GM18870 (cell line): ENCODE data around the gene NAT10.

Experiments used
- ATAC-seq: cut with Tn5 transposase; IDR thresholded peaks from one replicate; pipeline ENCODE4 v1.9.1; 2021; ENCODE audit warnings: moderate library complexity; ENCODE audit not compliant: unreplicated experiment

The NAT10 gene

DNA sequence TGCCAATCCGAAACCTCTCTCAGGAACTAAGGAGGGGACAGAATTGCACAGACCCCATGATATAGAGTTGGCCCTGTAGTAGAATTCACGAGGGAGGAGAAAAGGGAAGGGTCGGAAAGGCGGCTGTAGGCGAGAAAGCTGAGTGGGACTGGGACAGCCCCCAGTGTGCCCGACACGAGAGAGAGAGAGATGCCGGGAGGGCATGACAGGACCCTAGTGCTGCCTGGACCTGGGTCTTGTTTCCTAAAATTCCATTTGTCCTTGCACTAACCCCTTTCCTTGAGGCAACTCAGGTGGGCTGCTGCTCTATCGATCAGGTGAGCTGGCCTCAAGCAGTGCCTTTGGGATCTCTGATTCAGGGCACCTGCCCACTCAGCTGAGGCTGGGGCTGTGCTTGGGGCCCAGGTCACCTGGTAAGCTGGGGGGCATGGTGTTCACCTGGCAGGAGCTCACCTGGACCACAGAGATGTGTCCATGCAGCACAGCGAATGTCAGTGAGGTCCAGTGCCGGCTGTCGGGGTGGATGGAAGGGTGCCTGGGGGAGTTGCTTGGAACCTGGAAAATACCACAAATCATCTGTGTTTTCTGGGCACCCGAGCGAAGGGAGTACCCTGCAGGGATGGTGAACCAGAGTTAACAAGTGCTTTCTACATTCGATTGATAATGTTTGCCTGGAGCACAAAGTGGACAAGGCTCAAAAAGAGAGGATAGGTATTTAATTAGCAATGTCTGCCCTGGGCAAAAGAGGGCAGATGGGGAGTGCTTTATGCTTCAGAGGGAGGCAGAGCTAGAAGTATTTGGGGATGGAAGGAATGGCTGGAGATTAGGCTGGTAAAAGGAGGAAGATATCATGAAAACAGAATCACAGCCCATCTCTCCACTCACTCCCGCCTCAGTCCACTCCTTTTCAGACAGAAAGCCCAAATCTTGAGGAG lies 61.6 kb downstream of the NAT10 start:
- ATAC-seq, result no peak

DNA sequence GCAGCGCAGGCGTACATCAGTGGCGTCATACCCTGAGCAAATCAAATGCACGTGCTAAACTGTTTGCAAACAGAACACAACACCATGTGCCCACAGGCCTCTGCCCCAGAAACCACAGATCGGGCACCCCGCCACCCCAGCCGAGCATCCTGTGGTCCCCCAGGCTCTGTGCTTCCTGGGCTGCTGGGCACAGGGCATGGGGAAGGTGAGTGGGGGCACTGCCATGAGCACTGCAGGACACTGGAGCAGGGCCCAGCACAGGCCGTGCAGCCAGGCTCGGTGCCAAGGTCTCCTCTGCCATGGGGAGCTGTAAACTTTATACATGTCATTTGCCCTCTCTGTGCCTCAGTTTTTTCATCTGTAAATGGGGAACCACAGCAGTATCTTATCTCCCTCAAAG lies 62.5 kb downstream of the NAT10 start:
- no peak for ATAC-seq

DNA sequence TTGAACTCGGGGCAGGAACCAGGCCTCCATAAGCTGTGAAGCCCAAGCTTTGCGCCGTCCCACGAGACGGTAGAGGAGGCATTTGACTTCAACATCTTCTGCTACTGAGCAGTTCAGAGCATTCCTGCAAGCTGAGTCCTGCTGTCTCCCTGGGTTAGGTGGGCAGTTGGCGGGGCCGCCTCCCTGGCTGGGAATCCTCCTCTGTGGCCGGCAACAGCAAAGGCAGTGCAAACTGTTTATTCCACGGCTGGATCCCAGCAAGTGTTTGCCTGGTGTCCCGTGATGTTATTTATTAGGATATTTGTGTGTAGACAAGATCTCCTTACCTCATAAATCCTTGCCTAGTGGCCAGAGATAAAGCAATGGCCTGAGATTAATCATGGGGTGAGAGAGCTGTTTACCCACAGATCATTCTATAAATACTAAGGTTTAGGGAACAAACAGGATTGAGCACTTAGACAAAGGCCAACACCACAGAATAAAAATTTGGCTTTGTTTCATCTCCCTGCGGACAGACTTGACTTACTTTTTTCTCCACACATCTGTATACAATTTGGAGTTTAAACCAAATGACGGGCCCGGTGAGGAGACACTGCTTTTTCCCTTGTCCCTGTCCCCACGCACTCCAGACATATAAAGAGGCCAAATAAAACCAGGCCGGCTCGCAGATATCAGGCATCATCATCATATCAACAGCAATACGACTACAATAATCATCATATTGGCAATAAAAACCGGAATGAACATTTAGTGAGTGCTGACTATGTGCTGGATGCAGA lies 63.4 kb downstream of the NAT10 start:
- no peak for ATAC-seq

DNA sequence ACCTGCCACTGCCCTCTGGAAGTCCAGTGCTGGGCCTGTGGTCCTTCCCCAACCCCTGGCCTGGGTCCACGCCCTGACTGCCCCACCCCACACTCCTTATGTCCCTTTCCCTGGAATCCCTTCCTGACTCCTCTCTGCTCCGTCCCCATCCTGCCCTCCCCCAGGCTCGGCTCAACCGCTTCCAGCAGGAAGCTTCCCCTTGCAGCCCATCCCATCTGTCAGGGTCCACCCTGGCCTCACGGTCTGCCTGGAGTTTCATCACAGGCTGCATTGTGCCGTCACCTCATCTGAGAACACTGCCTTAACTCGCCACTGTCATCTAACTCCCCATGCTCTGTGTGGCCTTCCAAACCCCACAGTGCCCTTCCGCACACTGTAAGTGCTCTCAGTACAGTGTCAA lies 64.3 kb downstream of the NAT10 start:
- ATAC-seq, result no peak

DNA sequence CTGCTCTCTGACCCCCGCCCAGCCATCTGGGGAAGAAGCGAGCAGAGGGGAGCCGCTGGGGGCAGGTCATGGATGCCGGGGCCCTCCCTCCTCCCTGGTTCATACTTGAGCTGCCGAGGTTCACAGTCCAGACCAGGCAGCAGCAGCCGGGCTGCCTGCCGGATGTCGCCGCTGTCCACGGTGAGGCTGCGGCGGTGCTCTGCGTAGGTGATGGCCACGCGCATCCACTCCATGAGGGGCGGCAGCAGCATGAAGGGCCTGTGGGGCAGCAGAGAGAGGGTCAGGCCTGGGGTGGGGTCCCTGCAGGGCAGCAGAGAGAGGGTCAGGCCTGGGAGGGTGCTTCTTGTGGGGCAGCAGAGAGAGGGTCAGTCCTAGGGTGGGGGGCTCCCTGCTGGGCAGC lies 67.6 kb downstream of the NAT10 start:
- ATAC-seq, result no peak

DNA sequence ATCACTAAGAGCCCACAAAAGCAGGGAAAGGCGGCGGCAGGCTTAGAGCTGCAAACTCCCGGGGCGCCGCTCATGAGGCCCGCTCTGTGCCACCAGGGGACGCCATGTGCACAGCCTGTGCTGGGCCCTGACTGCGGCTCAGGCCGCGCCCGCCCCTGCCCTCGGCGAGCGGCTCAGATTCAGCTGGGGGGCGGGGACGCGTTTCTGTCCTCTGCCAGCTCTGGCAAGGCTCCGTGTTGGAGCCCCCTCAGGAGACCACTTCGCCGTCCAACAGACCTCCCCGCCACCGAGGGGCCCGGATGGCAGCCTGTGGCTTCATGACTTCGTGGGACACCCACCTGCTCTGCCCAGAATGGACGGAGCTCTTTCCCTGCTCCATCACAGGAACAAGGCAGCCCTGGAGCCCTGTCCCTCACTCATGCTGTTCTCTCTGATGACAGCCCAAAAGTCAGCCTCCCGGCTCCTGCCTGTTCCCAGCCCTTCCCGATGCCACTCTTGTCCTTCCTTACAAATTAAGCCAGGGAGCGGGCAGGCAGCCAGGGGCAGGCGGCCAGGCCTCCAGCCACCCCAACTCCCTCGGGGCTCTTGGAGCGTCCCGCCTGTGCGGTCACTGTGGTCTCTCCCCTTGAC lies 69.1 kb downstream of the NAT10 start:
- no peak for ATAC-seq

DNA sequence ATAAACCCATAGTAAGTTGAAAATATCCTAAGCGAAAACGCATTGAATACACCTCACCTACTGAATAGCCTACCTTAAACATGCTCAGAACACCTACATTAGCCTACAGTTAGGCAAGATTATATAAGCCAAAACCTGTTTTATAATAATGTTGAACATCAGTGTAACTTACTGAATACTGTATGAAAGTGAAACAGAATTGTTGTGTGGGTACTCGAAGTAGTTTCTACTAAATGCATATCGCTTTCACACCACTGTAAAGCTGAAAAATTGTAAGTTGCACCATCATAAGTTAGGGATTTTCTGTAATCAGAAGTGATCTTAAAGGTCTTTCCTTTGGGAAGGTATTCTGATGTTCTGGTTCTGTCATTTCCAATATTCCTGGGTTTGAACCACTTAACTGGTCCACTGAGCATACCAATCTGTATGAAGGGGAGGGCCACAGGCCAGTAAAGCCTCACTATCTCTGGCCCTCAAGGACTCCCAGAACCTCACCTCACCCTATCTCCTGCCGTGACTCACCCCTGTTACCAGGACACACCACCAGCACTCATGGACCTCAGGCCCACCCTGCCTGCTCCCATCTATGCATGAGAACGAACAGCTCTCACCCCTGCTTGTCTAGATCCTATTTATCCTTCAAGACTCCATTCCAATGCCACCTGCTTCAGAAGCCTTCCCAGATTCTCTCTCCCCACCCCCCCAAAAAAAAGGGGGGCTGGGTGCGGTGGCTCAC lies 70.0 kb downstream of the NAT10 start:
- no peak for ATAC-seq

DNA sequence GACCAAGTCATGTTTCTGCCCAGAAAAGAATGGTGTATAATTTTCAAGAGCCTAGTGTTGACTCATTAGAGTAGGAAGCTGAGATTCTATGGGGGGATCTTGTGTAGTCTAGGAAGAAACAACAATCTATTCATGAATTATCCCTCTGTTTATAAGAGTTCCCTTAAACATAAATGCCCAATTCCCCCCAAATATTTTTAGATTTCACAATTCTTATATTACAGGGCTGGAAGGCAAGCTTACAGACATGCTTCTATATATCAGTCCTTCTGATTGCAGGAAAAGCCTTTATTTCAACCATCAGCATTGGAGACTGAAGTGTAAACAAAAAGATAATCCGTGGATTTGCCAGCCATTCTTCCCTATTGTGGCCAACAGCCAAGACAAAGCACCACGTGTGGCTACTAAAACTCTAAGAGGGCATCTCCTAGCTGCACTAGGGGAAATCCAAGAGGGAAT lies 71.4 kb downstream of the NAT10 start:
- ATAC-seq, result no peak

DNA sequence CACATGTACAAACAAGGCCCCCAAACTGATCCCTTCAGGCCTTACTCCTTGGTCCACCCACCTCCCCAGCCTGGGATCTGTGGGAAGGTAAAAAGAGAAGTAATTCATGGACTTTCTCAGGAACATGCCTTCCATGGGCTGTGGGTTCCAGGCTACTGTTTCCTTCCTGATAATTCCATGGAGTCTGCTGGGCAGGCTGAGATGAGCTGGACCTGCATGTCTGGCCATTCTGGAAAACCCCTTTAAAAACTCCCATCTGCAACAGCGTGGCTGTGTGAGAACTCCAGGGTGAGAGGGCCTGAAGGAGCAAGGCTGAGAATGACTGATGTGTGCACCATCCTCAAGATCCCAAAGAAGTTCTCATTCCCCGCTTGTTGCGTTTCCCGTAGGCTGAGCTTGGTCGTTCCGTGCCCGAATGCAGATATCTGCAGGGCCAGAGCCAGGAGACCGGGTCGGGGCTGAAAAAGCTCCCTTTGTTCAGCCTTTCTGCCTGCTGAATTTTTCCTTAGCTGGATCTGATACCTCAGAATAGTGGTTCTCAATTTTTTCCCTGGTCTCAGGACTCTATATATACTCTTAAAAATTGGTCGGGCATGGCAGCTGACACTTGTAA lies 72.9 kb downstream of the NAT10 start:
- no peak for ATAC-seq

DNA sequence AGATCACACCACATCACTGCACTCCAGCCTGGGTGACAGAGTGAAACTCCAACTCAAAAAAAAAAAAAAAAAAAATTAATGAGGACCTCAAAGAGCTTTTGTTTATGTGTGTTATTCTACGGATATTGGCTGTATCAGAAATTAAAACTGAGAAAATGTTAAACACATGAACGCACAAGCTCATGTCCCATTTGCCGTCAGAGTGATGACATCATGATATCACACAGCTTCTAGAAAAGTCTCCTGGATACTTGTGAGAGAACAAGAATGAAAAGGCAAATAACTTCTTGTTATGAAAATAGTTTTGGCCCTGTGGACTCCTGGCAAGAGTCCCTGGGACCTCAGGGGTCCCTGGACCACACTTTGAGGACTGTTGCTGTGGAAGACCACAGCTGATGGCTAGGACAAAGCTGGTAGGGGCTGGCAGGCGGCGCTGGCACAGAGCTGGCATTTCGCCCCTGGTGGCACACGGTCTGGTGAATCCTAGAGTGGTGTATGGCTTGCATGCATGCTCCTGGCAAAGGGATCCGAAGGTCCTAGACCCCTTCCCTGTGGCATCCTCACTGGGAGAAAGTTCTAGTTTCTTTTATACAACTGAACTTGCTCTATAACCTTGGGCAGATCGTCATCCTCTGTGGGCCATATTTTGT lies 73.7 kb downstream of the NAT10 start:
- ATAC-seq, result no peak

DNA sequence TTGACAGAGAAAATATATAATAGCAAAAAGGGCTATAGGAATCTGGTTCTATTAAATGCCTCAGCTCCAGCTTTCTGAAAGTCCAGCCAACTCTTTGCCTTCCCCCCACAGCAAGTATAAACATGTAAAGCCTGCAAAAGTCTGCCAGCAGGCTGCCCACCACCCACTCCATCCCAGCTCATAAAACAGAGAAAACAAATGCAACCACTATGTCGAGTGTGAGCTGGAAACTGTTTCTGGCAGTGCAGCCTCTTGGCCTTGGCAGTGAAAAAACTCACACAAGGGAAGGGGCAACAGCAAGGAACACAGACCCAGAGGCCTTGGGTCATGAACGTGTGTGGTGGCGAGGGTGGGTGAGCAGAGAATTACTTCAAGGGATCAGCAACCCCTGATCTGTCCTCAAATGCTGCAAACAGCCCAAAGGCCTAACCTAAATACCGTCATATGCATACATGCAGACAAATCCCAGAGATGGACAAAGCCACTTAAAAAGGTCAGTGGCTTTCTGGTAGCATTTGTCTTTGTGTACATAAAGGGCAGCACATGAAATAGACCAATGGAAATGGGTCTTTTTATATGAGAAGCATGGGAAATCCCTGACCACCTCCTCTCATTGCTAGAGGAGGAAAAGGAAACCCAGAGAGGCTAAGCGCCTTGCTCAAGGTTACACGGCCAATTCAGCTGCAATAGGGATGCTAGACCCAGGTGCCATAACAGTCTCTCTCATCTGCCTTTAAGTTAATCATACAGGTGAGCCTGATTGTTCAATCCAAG lies 74.8 kb downstream of the NAT10 start:
- peak; percentile 41 for ATAC-seq

DNA sequence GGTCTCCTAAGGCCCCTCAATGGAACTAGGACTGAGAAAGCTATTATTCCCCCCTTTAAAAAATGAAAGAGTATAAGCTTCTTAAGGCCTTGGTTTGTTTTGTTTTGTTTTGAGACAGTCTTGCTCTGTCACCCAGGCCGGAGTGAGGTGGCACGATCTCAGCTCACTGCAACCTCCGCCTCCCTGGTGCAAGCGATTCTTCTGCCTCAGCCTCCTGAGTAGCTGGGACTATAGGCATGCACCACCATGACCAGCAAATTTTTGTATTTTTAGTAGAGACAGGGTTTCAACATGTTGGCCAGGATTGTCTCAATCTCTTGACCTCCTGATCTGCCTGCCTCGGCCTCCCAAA lies 75.4 kb downstream of the NAT10 start:
- ATAC-seq, result peak; percentile 14

DNA sequence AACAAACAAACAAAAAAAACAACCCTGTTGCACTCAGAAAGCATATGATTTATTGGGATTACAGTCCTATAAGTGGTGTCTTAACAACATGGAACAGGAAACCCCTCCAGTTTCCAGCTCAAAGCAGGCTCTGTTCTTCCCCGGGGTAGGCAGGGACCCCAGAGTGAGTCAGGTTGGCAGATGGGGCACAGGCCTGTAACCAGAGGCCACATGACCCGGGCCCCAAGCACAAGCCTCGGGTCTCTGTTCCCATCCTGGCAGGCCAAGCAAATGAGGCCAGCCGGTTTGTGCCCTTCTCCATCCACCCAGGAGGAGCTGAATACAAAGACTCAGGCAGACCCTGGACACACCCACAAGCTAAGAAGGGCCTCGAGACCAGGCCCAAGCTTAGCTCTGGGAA lies 75.8 kb downstream of the NAT10 start:
- no peak for ATAC-seq

DNA sequence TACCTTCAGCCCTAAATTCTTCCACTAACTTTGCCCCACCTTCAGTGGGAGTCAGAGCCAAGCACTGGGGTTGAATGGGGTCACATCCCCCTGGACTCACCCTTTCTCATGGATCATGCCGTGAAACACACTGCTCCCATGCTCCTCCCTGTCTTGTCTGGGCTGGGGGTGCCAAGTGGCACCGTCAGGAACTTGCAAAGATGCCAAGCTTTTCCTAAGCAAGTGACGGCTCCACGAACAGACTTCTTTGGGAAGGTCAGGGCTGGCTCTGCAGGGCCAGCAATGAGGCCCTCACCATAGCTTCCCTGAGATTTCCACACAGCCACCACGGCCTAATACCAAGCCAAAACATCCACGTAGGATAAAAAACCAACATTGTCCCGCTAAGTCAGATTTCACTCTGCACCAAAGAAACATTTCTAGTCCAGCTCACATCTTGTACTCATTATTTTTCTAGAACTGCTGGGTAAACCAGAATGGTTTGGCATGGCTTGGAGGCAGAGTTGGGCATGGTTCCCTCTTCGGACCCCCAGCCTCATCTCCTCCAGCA lies 76.5 kb downstream of the NAT10 start:
- no peak for ATAC-seq

DNA sequence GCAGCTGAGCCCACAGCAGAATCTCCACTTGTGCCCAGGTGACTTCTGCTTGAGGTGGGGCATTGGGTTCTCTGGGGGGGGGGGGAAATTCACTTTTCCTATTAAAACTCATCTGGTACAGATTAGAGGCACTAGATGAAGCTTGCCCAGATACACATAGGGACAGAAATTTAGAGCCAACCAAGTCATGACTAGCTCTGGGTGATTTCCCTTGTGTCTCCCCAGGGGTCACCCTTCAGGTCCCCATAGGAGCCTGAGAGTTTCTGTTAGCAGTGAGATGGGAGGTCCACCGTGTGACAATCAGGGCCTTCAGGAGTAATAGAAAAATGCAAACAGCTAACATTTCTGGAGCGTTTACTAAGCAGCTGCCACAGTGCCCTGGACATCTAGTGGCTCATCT lies 77.0 kb downstream of the NAT10 start:
- no peak for ATAC-seq

DNA sequence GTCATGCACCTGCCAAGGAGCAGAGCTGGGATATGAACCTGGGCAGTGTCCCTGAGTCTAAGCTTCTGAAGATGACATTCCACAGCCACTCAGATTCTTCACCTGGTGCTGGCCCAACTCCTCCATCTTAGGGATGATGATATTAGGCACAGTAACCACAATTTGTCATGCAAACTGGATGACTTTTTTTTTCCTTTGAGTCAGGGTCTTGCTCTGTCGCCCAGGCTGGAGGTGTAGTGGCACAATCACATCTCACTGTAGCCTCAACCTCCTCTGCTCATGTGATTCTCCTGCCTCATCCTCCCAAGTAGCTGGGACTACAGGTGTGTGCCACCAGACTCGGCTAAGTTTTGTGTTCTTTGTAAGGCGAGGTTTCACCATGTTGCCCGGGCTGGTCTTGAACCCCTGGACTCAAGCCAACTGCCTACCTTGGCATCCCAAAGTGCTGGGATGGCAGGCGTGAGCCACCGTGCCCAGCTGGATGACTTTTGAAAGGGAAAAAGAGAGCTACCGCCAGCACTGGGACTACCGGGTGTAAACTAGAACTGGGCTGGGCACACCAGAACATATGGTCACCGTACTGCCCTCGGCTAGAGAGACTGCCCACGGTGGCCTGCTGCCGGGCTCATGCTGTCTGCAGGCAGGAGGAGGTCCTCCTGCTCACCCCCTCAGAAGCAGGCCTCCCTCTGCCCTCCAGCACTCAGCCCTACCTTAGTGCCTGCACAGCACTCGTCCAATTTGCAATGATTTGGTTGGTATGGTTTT lies 77.7 kb downstream of the NAT10 start:
- ATAC-seq, result no peak

DNA sequence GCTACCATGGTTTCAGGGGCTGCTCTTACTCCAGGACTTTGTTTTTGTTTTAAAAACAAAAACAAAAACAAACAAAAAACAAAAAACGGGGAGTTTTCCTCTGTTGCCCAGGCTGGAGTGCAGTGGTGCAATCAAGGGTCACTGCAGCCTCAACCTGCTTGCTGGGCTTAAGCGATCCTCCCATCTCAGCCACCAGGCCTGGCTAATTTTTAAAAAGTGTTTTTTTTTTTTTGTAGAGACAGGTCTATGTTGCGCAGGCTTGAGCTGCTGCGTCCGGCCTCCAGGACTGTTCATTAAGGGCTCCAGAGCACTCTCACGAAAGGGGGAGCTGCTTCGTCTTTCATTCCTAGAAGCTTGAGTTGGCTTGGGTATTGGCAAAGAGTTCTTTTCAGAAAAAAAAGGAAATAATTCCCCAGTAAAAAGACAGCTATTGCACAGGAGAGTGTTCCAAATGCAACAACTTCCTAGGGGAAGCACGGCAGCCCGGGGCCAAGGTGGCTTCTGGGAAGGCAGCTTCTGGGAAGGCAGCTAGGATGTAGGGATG lies 78.5 kb downstream of the NAT10 start:
- no peak for ATAC-seq

DNA sequence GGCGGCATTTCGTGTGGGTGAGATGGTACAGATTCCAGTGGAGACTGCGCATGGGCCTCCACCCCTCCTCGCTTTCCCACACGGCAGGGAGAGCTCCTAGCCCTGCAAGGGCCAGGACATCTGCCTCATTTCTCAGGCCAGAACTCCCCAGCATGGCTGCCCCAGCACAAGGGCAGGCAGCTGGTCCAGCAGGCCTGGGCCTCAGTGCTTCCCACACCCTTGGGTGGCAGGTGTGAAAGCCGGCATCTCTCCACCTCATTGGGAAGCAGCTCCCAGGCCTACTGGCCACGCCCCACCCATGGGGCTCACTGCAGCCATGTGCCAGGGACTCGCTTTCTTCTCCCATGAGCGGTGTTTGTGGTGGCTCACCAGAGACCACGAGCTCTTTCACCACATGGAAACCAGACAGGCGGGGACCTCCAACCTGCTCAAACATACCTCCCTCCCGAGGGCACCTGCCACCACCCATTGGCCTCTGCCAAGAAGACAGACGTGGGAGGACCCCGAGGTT lies 79.1 kb downstream of the NAT10 start:
- no peak for ATAC-seq
